KOPT-K1 (cell line): ENCODE data around the gene SLC15A3.

Experiments
- H3K27ac ChIP-seq: fragments of 200-600 bp; sonication (generic); 2 replicates; pipeline ENCODE4 v1.5.1; 2016; ENCODE audit warnings: antibody characterized with exemption, mild to moderate bottlenecking, low read depth, low read length; ENCODE audit not compliant: poor library complexity, severe bottlenecking
- H3K36me3 ChIP-seq: fragments of 200-600 bp; sonication (generic); 2 replicates; pipeline ENCODE4 v1.5.1; 2017; ENCODE audit warnings: antibody characterized with exemption, mild to moderate bottlenecking, low read length, moderate library complexity; ENCODE audit not compliant: insufficient read depth
- H3K9me3 ChIP-seq: fragments of 200-600 bp; sonication (generic); 2 replicates; pipeline ENCODE4 v1.5.1; 2017; ENCODE audit warnings: antibody characterized with exemption, low read length, mild to moderate bottlenecking; ENCODE audit not compliant: insufficient read depth, poor library complexity, severe bottlenecking

Gene SLC15A3

GRCh38 chr11:60944490-60945294, 7.3 kb downstream of the SLC15A3 start:
- no peak overlapping the region for H3K27ac ChIP-seq
- no peaks in the 10 kb centered on the region for H3K36me3 ChIP-seq

GRCh38 chr11:60942970-60943565, 8.9 kb downstream of the SLC15A3 start:
- no peaks in the 10 kb centered on the region for H3K9me3 ChIP-seq
- H3K36me3 ChIP-seq = no peaks in the 10 kb centered on the region
- no peak overlapping the region for H3K27ac ChIP-seq

More at GRCh38 chr11:60944490-60945294, 7.3 kb downstream of the SLC15A3 start:
- no peaks in the 10 kb centered on the region for H3K9me3 ChIP-seq

GRCh38 chr11:60942219-60942618, 9.8 kb downstream of the SLC15A3 start:
- no peaks in the 10 kb centered on the region for H3K9me3 ChIP-seq
- no peaks in the 10 kb centered on the region for H3K36me3 ChIP-seq
- H3K27ac ChIP-seq = no peak overlapping the region

GRCh38 chr11:60941371-60942119, 10.4 kb downstream of the SLC15A3 start:
- H3K9me3 ChIP-seq = no peaks in the 10 kb centered on the region
- H3K36me3 ChIP-seq = no peaks in the 10 kb centered on the region

GRCh38 chr11:60939855-60940254, 12.1 kb downstream of the SLC15A3 start:
- no peak overlapping the region for H3K27ac ChIP-seq
- no peaks in the 10 kb centered on the region for H3K9me3 ChIP-seq
- H3K36me3 ChIP-seq = no peaks in the 10 kb centered on the region

More at GRCh38 chr11:60941371-60942119, 10.4 kb downstream of the SLC15A3 start:
- no peak overlapping the region for H3K27ac ChIP-seq

- no peak overlapping the region for H3K27ac ChIP-seq
- no peaks in the 10 kb centered on the region for H3K36me3 ChIP-seq
- H3K9me3 ChIP-seq = no peaks in the 10 kb centered on the region
Measured at GRCh38 chr11:60939301-60939700, 12.7 kb downstream of the SLC15A3 start.

- H3K36me3 ChIP-seq = no peaks in the 10 kb centered on the region
- no peaks in the 10 kb centered on the region for H3K9me3 ChIP-seq
- no peak overlapping the region for H3K27ac ChIP-seq
Measured at GRCh38 chr11:60938500-60938899, 13.5 kb downstream of the SLC15A3 start.

GRCh38 chr11:60937811-60938210, 14.2 kb downstream of the SLC15A3 start:
- H3K36me3 ChIP-seq = no peaks in the 10 kb centered on the region

GRCh38 chr11:60937144-60937527, 14.8 kb downstream of the SLC15A3 start:
- Histone ChIP-seq H3K9me3 (no peaks in the 10 kb centered on the region), H3K27ac (no peak overlapping the region), H3K36me3 (no peaks in the 10 kb centered on the region)

More at GRCh38 chr11:60937811-60938210, 14.2 kb downstream of the SLC15A3 start:
- H3K9me3 ChIP-seq = no peaks in the 10 kb centered on the region
- H3K27ac ChIP-seq = no peak overlapping the region

GRCh38 chr11:60936467-60937143, 15.4 kb downstream of the SLC15A3 start:
- Histone ChIP-seq H3K27ac (no peak overlapping the region), H3K36me3 (no peaks in the 10 kb centered on the region), H3K9me3 (no peaks in the 10 kb centered on the region)

GRCh38 chr11:60935676-60936442, 16.1 kb downstream of the SLC15A3 start:
- Histone ChIP-seq H3K36me3 (no peaks in the 10 kb centered on the region), H3K9me3 (no peaks in the 10 kb centered on the region), H3K27ac (no peak overlapping the region)

GRCh38 chr11:60934790-60935605, 17.0 kb downstream of the SLC15A3 start:
- Histone ChIP-seq H3K36me3 (no peaks in the 10 kb centered on the region), H3K9me3 (no peaks in the 10 kb centered on the region), H3K27ac (no peak overlapping the region)

GRCh38 chr11:60934124-60934789, 17.7 kb downstream of the SLC15A3 start:
- no peaks in the 10 kb centered on the region for H3K36me3 ChIP-seq
- H3K9me3 ChIP-seq = no peaks in the 10 kb centered on the region
- H3K27ac ChIP-seq = no peak overlapping the region
